Activated naive CD4-positive, alpha-beta T cell treated with anti-CD3 and anti-CD28 coated beads for 36 hours (primary cell): Measurements from ENCODE around the gene FGD5. TPM values are rescaled to one million over a fixed set of nuclear protein-coding genes. Genes with fewer than 3 reads are reported as not detected.

ENCODE experiments used
- CTCF ChIA-PET: fragments of 350-600 bp; sonication (Branson Sonifier 250); formaldehyde crosslinking; loops from one replicate; lab custom pipeline; 2021; ENCODE audit warnings: antibody characterized with exemption; lab: Charles Lee
- DNase-seq: peaks from one replicate; pipeline ENCODE4 v3.0.0-alpha.2; 2020
- H3K27ac Mint-ChIP-seq: one replicate; pipeline ENCODE4 v1.8.0; 2021; ENCODE audit warnings: mild to moderate bottlenecking, mixed read lengths
- H3K27me3 Mint-ChIP-seq: one replicate; pipeline ENCODE4 v1.8.0; 2021; ENCODE audit warnings: low read depth, mixed read lengths
- H3K36me3 Mint-ChIP-seq: one replicate; pipeline ENCODE4 v1.8.0; 2021; ENCODE audit warnings: low read depth, mixed read lengths
- H3K4me1 Mint-ChIP-seq: one replicate; pipeline ENCODE4 v1.8.0; 2021; ENCODE audit warnings: low read depth, mixed read lengths
- H3K4me3 Mint-ChIP-seq: one replicate; pipeline ENCODE4 v1.8.0; 2021; ENCODE audit warnings: mild to moderate bottlenecking, moderate library complexity, mixed read lengths
- H3K9me3 Mint-ChIP-seq: one replicate; pipeline ENCODE4 v1.8.0; 2021; ENCODE audit warnings: mixed read lengths
- intact Hi-C: fragments of 100-400 bp; cut with micrococcal nuclease; formaldehyde crosslinking; loops from one replicate; pipeline ENCODE4 v1.15.1; 2023
- total RNA-seq, 2 experiments: library from RNA; stranded (reverse); gene quantifications; one replicate each; pipeline ENCODE4 v1.2.3, GENCODE V29; 2021

The FGD5 gene
- total RNA-seq, 2 experiments from 2014 or later: not detected

DNA sequence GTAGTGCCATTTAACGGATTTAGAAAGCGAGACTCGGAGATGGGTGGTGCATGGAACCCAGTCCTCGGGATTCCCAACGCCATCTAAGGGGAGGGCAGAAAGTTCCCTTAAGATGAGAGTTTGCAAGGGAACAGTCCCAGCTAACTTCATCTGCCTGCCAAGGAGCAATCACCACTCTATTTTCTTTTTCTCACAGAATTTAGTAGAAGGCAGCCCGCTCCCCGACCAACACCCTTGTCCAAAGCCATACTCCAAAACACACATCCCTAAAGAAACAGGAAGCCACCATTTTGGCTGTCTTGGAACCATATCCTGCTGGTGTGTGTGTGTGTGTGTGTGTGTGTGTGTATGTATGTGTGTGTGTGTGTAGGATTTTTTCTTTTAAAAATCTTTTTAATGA is 7.1 kb upstream of the FGD5 start:
- H3K4me3 Mint-ChIP-seq: no peak overlapping the region
- no peak overlapping the region for H3K27ac Mint-ChIP-seq
- intact Hi-C loops: no loop called here
- H3K36me3 Mint-ChIP-seq: no peaks in the 10 kb centered on the region
- CTCF ChIA-PET: interaction anchor here (1.2 kb wide), 1 partner anchor 109 kb away, joined by 3 read pairs; no protein-coding TSS in a partner anchor
- H3K9me3 Mint-ChIP-seq: no peaks in the 10 kb centered on the region
- H3K27me3 Mint-ChIP-seq: peaks cover 43% of the 10 kb centered on the region
- H3K4me1 Mint-ChIP-seq: peaks cover 7% of the 10 kb centered on the region
- DNase-seq: no peak

DNA sequence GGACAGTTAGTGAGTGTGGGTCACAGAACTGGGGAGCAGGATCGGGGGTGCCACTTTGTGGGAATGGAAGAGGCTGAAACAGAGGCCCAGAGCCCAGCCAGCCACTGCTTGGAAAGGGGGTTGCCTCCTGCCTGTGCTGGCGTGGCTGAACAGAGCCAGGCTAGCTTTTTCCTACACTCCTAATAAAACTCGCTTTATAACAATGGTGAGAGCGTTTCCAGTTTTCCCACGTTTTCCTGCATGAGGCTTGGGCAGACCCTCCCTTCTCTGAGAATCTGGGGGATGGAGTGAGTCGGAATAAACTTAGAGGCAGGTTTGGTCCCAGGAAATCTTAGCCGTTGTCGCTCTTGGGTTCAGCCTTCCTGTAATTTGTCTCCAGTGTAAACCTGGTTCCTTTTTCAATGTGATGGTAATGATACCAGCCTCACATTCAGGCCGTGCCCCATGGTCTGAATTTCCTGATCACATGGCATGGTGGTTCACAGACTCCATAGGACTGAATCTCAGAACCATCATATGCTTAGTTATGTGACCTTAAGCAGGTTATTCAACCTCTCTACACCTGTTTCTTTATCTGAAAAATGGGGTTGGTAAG is 6.5 kb upstream of the FGD5 start:
- peaks cover 7% of the 10 kb centered on the region for H3K4me1 Mint-ChIP-seq
- intact Hi-C loops: no loop called here

DNA sequence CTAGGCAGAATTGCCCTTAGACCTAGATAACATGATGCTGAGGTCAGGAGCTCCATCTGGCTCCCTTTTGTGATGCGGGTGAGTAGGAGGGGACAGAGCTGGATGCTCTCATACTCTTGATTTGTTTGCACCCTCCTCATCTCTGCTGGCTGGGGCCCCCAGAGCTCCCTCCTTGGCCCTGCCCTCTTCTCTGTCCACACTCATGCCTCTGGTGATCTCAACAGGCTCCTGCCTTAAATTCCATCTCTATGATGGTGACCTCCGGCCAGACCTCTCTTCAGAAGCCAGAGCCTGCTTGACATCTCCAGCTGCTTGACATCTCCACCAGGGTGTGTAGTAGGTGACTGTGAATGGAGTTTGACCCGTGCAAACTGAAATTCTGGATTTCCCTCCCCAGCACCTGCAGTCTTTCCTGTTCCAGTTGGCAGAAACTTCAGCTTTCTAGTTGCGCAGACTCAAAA is 4.3 kb upstream of the FGD5 start:
- H3K4me3 Mint-ChIP-seq: no peak overlapping the region
- no peaks in the 10 kb centered on the region for H3K9me3 Mint-ChIP-seq
- no peaks in the 10 kb centered on the region for H3K36me3 Mint-ChIP-seq
- H3K27me3 Mint-ChIP-seq: peaks cover 38% of the 10 kb centered on the region
- H3K4me1 Mint-ChIP-seq: peaks cover 7% of the 10 kb centered on the region
- intact Hi-C loops: no loop called here
- no peak overlapping the region for H3K27ac Mint-ChIP-seq
- no peak for DNase-seq
- CTCF ChIA-PET: interaction anchor here (0.6 kb wide), 1 partner anchor 90 kb away, joined by 3 read pairs; no protein-coding TSS in a partner anchor

More for the DNA sequence above, 6.5 kb upstream of the FGD5 start:
- Mint-ChIP-seq H3K27ac (no peak overlapping the region), H3K36me3 (no peaks in the 10 kb centered on the region), H3K27me3 (peaks cover 43% of the 10 kb centered on the region), H3K4me3 (no peak overlapping the region), H3K9me3 (no peaks in the 10 kb centered on the region)
- CTCF ChIA-PET: interaction anchor here (1.2 kb wide), 1 partner anchor 109 kb away, joined by 3 read pairs; no protein-coding TSS in a partner anchor
- DNase-seq: no peak

DNA sequence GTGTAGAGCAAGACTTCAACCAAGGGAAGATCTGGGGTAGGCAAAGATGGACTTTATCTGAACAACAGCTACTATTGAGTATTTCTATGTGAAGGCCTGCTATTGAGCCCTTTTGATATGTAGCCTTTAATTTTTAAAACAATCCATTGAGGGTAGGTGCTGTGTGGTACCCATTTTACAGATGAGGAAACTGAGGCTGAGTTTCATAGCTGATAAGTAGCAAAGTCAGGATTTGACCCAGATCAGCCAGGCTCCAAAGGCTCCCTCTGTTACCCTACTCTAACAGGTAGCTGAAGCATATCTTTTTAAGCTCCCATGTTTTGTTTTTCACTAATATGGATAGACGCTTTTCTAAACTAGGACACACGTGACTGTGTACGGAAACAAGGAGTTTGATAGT is 2.4 kb upstream of the FGD5 start:
- intact Hi-C loops: no loop called here
- Mint-ChIP-seq H3K4me3 (no peak overlapping the region), H3K27me3 (peaks cover 23% of the 10 kb centered on the region), H3K27ac (no peak overlapping the region), H3K9me3 (no peaks in the 10 kb centered on the region), H3K4me1 (peaks cover 3% of the 10 kb centered on the region), H3K36me3 (no peaks in the 10 kb centered on the region)
- CTCF ChIA-PET: interaction anchor here (0.6 kb wide), 1 partner anchor 229 kb away, joined by 4 read pairs; no protein-coding TSS in a partner anchor
- no peak for DNase-seq

DNA sequence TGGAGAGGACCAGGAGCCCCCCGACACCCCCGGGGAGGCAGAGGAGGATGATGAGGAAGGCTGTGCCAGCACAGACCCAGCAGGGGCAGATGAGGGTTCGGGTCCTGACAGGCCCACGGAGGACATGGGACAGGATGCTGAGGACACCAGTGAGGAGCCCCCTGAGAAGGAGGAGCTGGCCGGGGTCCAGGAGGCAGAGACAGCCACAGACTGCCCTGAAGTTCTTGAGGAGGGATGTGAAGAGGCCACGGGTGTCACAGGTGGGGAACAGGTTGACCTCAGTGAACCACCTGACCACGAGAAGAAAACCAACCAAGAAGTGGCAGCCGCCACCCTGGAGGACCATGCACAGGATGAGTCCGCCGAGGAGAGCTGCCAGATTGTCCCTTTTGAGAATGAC is 909 bp downstream of the FGD5 start:
- no peak for DNase-seq
- H3K36me3 Mint-ChIP-seq: no peaks in the 10 kb centered on the region
- H3K4me3 Mint-ChIP-seq: no peak overlapping the region
- no peaks in the 10 kb centered on the region for H3K9me3 Mint-ChIP-seq
- H3K4me1 Mint-ChIP-seq: no peaks in the 10 kb centered on the region
- intact Hi-C loops: no loop called here
- H3K27me3 Mint-ChIP-seq: peaks cover 4% of the 10 kb centered on the region
- CTCF ChIA-PET: no interaction called here
- H3K27ac Mint-ChIP-seq: no peak overlapping the region

DNA sequence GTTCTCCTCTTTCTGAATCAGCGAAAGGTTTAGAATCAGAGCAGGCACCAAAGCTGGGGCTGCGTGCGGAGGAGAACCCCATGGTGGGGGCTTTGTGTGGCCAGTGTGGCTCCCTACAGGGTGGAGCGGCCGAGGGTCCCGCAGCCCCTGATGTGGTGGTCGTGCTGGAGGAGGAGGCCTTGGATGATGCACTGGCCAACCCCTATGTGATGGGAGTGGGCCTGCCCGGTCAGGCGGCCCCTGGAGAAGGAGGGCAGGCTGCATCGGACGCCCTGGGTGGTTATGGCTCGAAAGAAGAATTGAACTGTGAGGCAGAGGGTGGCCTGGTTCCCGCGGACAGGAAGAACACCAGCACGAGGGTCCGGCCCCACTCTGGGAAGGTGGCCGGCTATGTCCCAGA is 1.4 kb downstream of the FGD5 start:
- no peak overlapping the region for H3K4me3 Mint-ChIP-seq
- CTCF ChIA-PET: no interaction called here
- H3K9me3 Mint-ChIP-seq: no peaks in the 10 kb centered on the region
- no peak for DNase-seq
- intact Hi-C loops: no loop called here
- H3K4me1 Mint-ChIP-seq: no peaks in the 10 kb centered on the region
- no peak overlapping the region for H3K27ac Mint-ChIP-seq
- peaks cover under 1% of the 10 kb centered on the region for H3K27me3 Mint-ChIP-seq
- H3K36me3 Mint-ChIP-seq: no peaks in the 10 kb centered on the region

DNA sequence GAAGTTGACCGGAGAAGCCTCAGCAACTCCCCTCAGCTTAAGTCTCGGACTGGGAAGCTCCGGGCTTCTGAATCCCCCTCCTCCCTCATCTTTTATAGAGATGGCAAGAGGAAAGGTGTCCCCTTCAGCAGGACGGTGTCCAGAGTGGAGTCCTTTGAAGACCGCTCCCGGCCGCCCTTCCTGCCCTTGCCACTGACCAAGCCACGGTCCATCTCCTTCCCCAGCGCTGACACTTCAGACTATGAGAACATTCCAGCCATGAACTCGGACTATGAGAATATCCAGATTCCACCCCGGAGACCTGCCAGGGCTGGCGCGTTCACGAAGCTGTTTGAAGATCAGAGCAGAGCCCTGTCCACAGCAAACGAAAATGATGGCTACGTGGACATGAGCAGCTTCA is 2.4 kb downstream of the FGD5 start:
- no peak overlapping the region for H3K27ac Mint-ChIP-seq
- H3K36me3 Mint-ChIP-seq: no peaks in the 10 kb centered on the region
- H3K4me3 Mint-ChIP-seq: no peak overlapping the region
- no peaks in the 10 kb centered on the region for H3K9me3 Mint-ChIP-seq
- intact Hi-C loops: no loop called here
- H3K4me1 Mint-ChIP-seq: no peaks in the 10 kb centered on the region
- CTCF ChIA-PET: no interaction called here
- H3K27me3 Mint-ChIP-seq: no peaks in the 10 kb centered on the region
- DNase-seq: no peak

DNA sequence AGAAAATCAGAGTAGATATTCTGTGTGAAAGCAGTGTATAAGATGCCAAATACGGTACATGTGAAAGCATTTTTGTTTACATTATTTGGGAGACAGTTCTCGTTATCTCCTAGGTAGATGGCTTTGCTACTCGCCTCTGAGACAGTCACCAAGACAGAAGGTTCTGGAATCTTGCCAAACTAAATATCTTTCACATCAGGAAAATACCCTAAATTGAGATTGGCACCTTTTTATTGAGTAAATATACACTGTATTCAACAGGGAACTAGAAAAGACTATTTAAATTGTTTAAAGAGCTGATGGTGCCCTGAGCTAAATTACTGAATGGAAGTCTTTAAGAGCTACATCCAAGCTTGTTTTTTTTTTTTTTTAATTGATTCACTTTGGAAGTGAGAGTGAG is 3.4 kb downstream of the FGD5 start:
- Mint-ChIP-seq H3K27ac (no peak overlapping the region), H3K27me3 (no peaks in the 10 kb centered on the region), H3K4me3 (no peak overlapping the region), H3K4me1 (no peaks in the 10 kb centered on the region), H3K36me3 (no peaks in the 10 kb centered on the region), H3K9me3 (no peaks in the 10 kb centered on the region)
- DNase-seq: no peak
- CTCF ChIA-PET: interaction anchor here (0.6 kb wide), 1 partner anchor 608 kb away, joined by 3 read pairs; no protein-coding TSS in a partner anchor
- intact Hi-C loops: no loop called here

DNA sequence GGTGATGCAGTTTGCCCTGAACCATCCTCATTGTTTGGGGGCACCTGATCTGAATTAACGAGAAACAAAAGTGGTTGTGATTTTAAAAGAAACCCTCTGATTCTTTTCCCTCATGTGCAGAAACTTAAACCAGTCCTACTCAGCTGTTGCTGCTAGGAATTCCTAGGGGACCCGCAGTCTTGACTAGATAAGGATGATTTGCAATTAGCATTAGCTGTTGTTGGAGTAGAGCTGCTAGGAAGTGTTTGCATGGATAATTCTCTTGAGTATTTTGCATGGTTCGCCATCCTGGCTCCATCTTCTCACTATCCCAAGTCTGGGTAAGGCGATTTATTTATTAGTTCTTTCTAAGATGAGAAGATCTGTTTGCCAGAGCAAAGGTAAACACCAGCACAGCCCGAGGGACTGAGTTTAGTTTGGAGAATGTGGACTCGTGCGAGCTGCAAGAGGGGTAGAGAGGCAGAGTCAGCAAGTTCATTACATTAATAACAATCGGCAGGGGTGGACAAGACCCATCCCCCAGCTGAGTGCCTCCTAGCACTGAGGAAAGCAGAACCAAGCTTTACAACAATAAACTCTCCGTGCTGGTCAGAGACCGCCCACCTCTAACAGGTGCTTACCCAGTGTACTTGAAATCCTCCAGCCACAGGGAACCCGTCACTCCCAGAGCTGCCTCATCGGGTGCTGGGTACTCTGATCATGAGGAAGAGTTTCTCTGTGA is 4.1 kb downstream of the FGD5 start:
- H3K36me3 Mint-ChIP-seq: no peaks in the 10 kb centered on the region
- CTCF ChIA-PET: interaction anchor here (0.6 kb wide), 2 partner anchors 60 to 608 kb away, joined by 3 to 4 read pairs; no protein-coding TSS in a partner anchor
- H3K4me3 Mint-ChIP-seq: no peak overlapping the region
- no peak for DNase-seq
- H3K9me3 Mint-ChIP-seq: no peaks in the 10 kb centered on the region
- H3K27me3 Mint-ChIP-seq: no peaks in the 10 kb centered on the region
- intact Hi-C loops: no loop called here
- H3K27ac Mint-ChIP-seq: no peak overlapping the region
- H3K4me1 Mint-ChIP-seq: no peaks in the 10 kb centered on the region

DNA sequence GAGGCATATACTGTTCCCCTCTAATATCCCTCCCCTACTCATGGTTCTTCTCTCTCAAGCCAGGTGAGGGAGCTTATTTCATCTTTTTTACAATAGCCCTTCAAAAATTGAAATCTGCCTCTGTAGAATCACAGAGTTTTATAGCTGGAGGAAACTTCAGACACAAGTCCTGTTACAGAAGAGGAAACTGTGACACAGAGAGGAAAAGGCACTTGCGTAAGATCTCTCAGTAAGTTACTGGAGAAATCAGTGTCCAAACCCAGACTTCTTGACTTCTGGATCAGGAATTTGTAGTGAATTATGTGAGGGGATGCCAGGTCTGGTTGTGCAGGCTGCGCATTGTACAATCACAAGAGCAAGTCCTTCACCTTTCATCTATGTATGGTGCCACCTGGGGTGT is 4.6 kb downstream of the FGD5 start:
- no peak overlapping the region for H3K4me3 Mint-ChIP-seq
- H3K27me3 Mint-ChIP-seq: peaks cover under 1% of the 10 kb centered on the region
- CTCF ChIA-PET: interaction anchor here (0.6 kb wide), 1 partner anchor 59 kb away, joined by 4 read pairs; no protein-coding TSS in a partner anchor
- H3K9me3 Mint-ChIP-seq: no peaks in the 10 kb centered on the region
- intact Hi-C loops: no loop called here
- no peak overlapping the region for H3K27ac Mint-ChIP-seq
- H3K36me3 Mint-ChIP-seq: no peaks in the 10 kb centered on the region
- no peak for DNase-seq
- no peaks in the 10 kb centered on the region for H3K4me1 Mint-ChIP-seq

DNA sequence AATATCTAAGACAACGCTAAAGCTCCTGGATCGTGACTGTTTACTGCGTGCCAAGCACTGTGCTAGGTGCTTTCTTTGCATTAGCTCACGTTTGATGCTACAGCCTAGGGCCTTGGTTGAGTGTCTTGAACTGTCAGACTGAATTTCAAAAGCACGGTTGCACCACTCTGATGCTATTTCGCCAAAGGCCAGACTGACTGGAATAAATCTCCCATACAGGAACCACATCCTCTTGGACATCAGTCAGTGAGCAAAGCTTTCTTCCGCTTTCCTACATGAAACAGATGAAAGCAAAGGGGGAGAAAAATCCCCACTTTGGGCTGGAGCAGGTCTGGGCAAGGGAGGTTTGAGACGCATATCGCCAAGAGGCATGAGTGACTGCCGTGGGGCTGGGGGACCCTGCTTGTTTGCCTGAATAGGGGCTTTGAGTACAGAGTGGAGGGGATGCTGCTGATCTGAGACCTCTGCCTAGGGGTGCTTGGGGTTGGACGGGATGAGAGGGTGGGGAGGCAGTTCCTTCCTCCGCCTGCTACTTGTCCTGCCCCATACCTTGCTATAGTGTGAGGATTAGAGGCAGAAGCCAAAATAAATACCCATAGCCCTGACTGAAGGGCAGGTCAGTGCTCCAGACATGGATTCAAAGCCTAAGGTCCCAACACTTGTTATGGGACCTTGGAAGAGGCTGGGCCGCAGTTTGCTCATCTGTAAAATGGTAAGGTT is 5.3 kb downstream of the FGD5 start:
- Mint-ChIP-seq H3K9me3 (no peaks in the 10 kb centered on the region), H3K4me3 (no peak overlapping the region), H3K27ac (no peak overlapping the region), H3K36me3 (no peaks in the 10 kb centered on the region), H3K4me1 (no peaks in the 10 kb centered on the region), H3K27me3 (peaks cover 4% of the 10 kb centered on the region)
- DNase-seq: no peak
- intact Hi-C loops: no loop called here
- CTCF ChIA-PET: interaction anchor here (0.6 to 0.8 kb wide), 3 partner anchors 14 to 58 kb away, joined by 3 to 4 read pairs (median 3); no protein-coding TSS in a partner anchor

DNA sequence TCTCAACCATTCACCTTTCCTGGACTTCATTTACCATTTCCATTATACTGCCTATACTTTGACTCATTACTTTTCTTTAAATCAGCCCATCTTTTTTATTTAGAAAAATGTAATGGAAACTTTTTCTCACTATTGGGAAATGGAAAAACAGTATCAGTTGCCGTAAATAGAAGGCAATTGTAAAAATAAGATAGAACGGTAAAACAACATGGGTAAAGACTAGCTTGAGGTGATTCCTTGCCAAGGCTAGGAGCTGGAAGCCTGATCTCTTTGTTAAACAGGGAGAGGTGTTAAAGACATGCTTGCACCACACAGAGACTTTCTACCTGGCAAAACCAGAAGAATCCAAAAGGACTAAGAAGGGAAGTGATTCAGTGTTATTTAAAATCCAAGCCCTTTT is 5.9 kb downstream of the FGD5 start:
- H3K9me3 Mint-ChIP-seq: no peaks in the 10 kb centered on the region
- H3K27me3 Mint-ChIP-seq: peaks cover 9% of the 10 kb centered on the region
- DNase-seq: no peak
- H3K27ac Mint-ChIP-seq: no peak overlapping the region
- CTCF ChIA-PET: no interaction called here
- intact Hi-C loops: no loop called here
- H3K36me3 Mint-ChIP-seq: no peaks in the 10 kb centered on the region
- no peaks in the 10 kb centered on the region for H3K4me1 Mint-ChIP-seq
- H3K4me3 Mint-ChIP-seq: no peak overlapping the region
